ENCODE data around the gene YDJC. TPM values are rescaled to one million over a fixed set of nuclear protein-coding genes. Genes with fewer than 3 reads are reported as not detected.

YDJC gene
- total and polyA plus RNA-seq, 2 of the 8 experiments (the other 6 are each of a cell fraction or from before 2014, with no cell fraction given), result 36.7 to 45.2 TPM

DNA sequence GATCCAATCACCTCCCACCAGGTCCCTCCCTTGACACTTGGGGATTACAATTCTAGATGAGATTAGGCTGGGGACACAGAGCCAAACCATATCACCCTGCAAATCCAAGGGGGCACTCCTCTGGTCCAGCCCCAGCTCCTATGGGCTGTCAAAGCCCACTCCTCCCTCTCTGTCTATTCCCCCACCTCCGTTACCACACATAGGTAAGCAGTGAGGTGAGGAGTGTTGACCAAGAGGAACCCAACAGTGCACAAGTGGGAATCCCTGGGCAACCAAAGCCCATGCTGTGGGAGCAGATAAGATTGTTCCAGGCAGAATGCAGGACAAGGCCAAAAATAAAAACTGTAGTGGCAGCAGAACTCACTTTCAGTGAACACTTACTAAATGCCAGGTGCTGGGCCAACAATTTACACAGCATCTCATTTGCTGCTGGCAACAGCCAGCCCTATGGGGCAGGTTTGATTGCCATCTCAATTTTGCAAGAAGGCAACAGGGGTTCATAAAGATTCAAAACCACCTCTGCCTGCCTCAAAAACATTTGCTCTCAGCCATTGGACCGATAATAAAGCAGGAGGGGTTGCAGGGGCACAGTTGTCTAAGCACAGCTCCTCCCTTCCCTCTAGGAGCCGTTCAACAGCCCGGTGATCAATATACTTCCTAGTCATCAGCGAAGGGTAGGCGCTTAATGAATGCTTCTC is 21.1 kb upstream of the YDJC start:
- DNase-seq (ENCODE audit: low read depth in 1 of 2, low spot score in 2 of 2), result no peak
- CTCF ChIA-PET (ENCODE audit: partially characterized antibody), result interaction anchor here (0.7 to 22.2 kb wide), 3 partner anchors 9 to 89 kb away, joined by 4 to 499 read pairs (median 22); partner anchors contain the start of genes CCDC116, SDF2L1 and YDJC

More for the DNA sequence above, 21.1 kb upstream of the YDJC start:
- Histone ChIP-seq H2BK5ac (ENCODE audit: low read depth, low read length) (peak overlapping the region; percentile 46; the same call in 1 of the 2 replicates), H3K9ac (replicated peaks in 1 of 4; ENCODE audit: extremely low read depth in 1 of 4, low read depth in 3 of 4, low read length in 3 of 4) (peak overlapping the region in 3 of 4 experiments; percentile 4 to 78 (median 48); a peak in 4 of 7 replicates), H3K4me1 (replicated peaks in 1 of 4; ENCODE audit: control insufficient read depth in 3 of 4, insufficient read depth in 4 of 4, low read length in 3 of 4) (peaks cover 3 to 14% (median 7%) of the 10 kb centered on the region in 4 experiments; a peak in 6 of 7 replicates), H2BK15ac (ENCODE audit: low read length) (peak overlapping the region; percentile 88), H4K8ac (ENCODE audit: extremely low read depth, insufficient read depth, low read length) (no peak overlapping the region), H3K4me3 (ENCODE audit: extremely low read depth in 1 of 4, insufficient read depth in 2 of 4, low read depth in 3 of 4, low read length in 4 of 4) (peak overlapping the region; percentile 78 to 98 (median 81)), H3K27me3 (replicated peaks in 1 of 4; ENCODE audit: control insufficient read depth in 3 of 4, extremely low read depth in 1 of 4, insufficient read depth in 3 of 4, low read length in 3 of 4) (no peaks in the 10 kb centered on the region), H4K5ac (ENCODE audit: insufficient read length, low read depth, low read length) (no peak overlapping the region), H2BK20ac (ENCODE audit: low read length) (peak overlapping the region; percentile 55; the same call in 1 of the 2 replicates), H3K36me3 (ENCODE audit: control insufficient read depth in 2 of 4, insufficient read depth in 4 of 4, low read length in 3 of 4) (peaks cover 10 to 15% (median 14%) of the 10 kb centered on the region in 4 experiments; a peak in 6 of 8 replicates), H4K20me1 (replicated peaks in 1 of 2; ENCODE audit: control insufficient read depth in 1 of 2, insufficient read depth in 2 of 2, low read length in 2 of 2) (peaks cover 7 to 13% of the 10 kb centered on the region in 2 experiments), H3K23me2 (ENCODE audit: low read depth, low read length) (peaks cover 5% of the 10 kb centered on the region; the same call in 1 of the 2 replicates), H2BK120ac (replicated peaks; ENCODE audit: low read depth, low read length) (no peak overlapping the region), H3K23ac (ENCODE audit: insufficient read length) (no peak overlapping the region), H2AFZ (ENCODE audit: low read length) (0 out of 2 replicates have a peak overlapping the region, but pooled peaks have one; percentile 6), H3K27ac (ENCODE audit: low read depth, low read length) (peak overlapping the region; percentile 52; the same call in 1 of the 2 replicates), H3K79me1 (ENCODE audit: low read depth, low read length) (peaks cover 7% of the 10 kb centered on the region; the same call in 1 of the 2 replicates), H3K79me2 (ENCODE audit: control insufficient read depth in 1 of 2, insufficient read depth in 2 of 2, low read length in 2 of 2) (peaks cover 0 to 4% of the 10 kb centered on the region in 2 experiments; a peak in 1 of 4 replicates), H3K18ac (ENCODE audit: extremely low read depth, low read length) (peak overlapping the region; percentile 87), H3K56ac (replicated peaks; ENCODE audit: insufficient read length, low read depth, low read length) (peak overlapping the region; percentile 94), H2BK12ac (ENCODE audit: low read depth, low read length) (peak overlapping the region; percentile 31; the same call in 1 of the 2 replicates), H3K14ac (ENCODE audit: insufficient read length) (no peak overlapping the region), H3K4ac (replicated peaks; ENCODE audit: insufficient read length, low read depth, low read length) (peak overlapping the region; percentile 55), H4K91ac (replicated peaks; ENCODE audit: insufficient read length, low read length) (peak overlapping the region; percentile 84), H2AK5ac (ENCODE audit: low read depth, low read length) (peak overlapping the region; percentile 19; the same call in 1 of the 2 replicates), H3K9me3 (ENCODE audit: insufficient read depth in 2 of 2, low read depth in 1 of 2, low read length in 1 of 2) (no peaks in the 10 kb centered on the region), H3K4me2 (ENCODE audit: insufficient read depth in 1 of 2, low read depth in 2 of 2, low read length in 2 of 2) (peak overlapping the region; percentile 68 to 97)
- POLR2A ChIA-PET (ENCODE audit: partially characterized antibody), result interaction anchor here (0.7 to 5.9 kb wide), 7 partner anchors 9 to 78 kb away, joined by 3 to 42 read pairs (median 3); partner anchors contain the start of genes PPIL2 and SDF2L1
- TF ChIP-seq SUZ12 (IDR thresholded peaks at IDR 0.05; ENCODE audit: low read length), result no peak
- WGBS, 2 experiments (ENCODE audit: extremely low coverage in 1 of 2, insufficient coverage in 1 of 2, insufficient read length in 1 of 2, insufficient replicate concordance in 2 of 2, low coverage in 1 of 2, low lambda C conversion rate in 2 of 2, missing lambda C conversion rate in 1 of 2), result 15% methylated on average over 6 of the region's 6 CpGs; no CpG with 5 or more reads in 1 of the 2 experiments
- no peak for FAIRE-seq

Data from H1 (cell line).